ENCODE data around the gene TBL1XR1. TPM values are rescaled to one million over a fixed set of nuclear protein-coding genes. Genes with fewer than 3 reads are reported as not detected.

TBL1XR1 gene
- total and polyA plus RNA-seq, 2 of the 13 experiments (the other 11 are each of a cell fraction or from before 2014, with no cell fraction given): 57.7 to 62.5 TPM

- TF ChIP-seq, protein P1, sequence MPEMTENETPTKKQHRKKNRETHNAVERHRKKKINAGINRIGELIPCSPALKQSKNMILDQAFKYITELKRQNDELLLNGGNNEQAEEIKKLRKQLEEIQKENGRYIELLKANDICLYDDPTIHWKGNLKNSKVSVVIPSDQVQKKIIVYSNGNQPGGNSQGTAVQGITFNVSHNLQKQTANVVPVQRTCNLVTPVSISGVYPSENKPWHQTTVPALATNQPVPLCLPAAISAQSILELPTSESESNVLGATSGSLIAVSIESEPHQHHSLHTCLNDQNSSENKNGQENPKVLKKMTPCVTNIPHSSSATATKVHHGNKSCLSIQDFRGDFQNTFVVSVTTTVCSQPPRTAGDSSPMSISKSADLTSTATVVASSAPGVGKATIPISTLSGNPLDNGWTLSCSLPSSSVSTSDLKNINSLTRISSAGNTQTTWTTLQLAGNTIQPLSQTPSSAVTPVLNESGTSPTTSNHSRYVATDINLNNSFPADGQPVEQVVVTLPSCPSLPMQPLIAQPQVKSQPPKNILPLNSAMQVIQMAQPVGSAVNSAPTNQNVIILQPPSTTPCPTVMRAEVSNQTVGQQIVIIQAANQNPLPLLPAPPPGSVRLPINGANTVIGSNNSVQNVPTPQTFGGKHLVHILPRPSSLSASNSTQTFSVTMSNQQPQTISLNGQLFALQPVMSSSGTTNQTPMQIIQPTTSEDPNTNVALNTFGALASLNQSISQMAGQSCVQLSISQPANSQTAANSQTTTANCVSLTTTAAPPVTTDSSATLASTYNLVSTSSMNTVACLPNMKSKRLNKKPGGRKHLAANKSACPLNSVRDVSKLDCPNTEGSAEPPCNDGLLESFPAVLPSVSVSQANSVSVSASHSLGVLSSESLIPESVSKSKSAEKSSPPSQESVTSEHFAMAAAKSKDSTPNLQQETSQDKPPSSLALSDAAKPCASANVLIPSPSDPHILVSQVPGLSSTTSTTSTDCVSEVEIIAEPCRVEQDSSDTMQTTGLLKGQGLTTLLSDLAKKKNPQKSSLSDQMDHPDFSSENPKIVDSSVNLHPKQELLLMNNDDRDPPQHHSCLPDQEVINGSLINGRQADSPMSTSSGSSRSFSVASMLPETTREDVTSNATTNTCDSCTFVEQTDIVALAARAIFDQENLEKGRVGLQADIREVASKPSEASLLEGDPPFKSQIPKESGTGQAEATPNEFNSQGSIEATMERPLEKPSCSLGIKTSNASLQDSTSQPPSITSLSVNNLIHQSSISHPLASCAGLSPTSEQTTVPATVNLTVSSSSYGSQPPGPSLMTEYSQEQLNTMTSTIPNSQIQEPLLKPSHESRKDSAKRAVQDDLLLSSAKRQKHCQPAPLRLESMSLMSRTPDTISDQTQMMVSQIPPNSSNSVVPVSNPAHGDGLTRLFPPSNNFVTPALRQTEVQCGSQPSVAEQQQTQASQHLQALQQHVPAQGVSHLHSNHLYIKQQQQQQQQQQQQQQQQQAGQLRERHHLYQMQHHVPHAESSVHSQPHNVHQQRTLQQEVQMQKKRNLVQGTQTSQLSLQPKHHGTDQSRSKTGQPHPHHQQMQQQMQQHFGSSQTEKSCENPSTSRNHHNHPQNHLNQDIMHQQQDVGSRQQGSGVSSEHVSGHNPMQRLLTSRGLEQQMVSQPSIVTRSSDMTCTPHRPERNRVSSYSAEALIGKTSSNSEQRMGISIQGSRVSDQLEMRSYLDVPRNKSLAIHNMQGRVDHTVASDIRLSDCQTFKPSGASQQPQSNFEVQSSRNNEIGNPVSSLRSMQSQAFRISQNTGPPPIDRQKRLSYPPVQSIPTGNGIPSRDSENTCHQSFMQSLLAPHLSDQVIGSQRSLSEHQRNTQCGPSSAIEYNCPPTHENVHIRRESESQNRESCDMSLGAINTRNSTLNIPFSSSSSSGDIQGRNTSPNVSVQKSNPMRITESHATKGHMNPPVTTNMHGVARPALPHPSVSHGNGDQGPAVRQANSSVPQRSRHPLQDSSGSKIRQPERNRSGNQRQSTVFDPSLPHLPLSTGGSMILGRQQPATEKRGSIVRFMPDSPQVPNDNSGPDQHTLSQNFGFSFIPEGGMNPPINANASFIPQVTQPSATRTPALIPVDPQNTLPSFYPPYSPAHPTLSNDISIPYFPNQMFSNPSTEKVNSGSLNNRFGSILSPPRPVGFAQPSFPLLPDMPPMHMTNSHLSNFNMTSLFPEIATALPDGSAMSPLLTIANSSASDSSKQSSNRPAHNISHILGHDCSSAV (CRISPR knock-in tag; IDR thresholded peaks at IDR 0.05; ENCODE audit: borderline replicate concordance): no peak
- TF ChIP-seq BCLAF1 (IDR thresholded peaks at IDR 0.05) (no peak), ZFP62 (CRISPR knock-in tag; IDR thresholded peaks at IDR 0.05) (no peak), HMG20B (CRISPR knock-in tag; conservative IDR thresholded peaks at IDR 0.05) (no peak), TFE3 (CRISPR knock-in tag; IDR thresholded peaks at IDR 0.05) (no peak), ZNF674 (CRISPR knock-in tag; IDR thresholded peaks at IDR 0.05; ENCODE audit: low read depth) (no peak), MAF1 (CRISPR knock-in tag; IDR thresholded peaks at IDR 0.05; ENCODE audit: borderline replicate concordance) (no peak)
- TF ChIP-seq, protein P2, sequence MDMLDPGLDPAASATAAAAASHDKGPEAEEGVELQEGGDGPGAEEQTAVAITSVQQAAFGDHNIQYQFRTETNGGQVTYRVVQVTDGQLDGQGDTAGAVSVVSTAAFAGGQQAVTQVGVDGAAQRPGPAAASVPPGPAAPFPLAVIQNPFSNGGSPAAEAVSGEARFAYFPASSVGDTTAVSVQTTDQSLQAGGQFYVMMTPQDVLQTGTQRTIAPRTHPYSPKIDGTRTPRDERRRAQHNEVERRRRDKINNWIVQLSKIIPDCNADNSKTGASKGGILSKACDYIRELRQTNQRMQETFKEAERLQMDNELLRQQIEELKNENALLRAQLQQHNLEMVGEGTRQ (IDR thresholded peaks at IDR 0.05; ENCODE audit: low read depth, low read length): no peak
- TF ChIP-seq, protein P2 (CRISPR knock-in tag; IDR thresholded peaks at IDR 0.05; ENCODE audit: borderline replicate concordance): no peak
Measured at GRCh38 chr3:177015881-177016280, 181.4 kb downstream of the TBL1XR1 start (continued).
